ENCODE results near the gene DGKD.

DGKD gene

DNA sequence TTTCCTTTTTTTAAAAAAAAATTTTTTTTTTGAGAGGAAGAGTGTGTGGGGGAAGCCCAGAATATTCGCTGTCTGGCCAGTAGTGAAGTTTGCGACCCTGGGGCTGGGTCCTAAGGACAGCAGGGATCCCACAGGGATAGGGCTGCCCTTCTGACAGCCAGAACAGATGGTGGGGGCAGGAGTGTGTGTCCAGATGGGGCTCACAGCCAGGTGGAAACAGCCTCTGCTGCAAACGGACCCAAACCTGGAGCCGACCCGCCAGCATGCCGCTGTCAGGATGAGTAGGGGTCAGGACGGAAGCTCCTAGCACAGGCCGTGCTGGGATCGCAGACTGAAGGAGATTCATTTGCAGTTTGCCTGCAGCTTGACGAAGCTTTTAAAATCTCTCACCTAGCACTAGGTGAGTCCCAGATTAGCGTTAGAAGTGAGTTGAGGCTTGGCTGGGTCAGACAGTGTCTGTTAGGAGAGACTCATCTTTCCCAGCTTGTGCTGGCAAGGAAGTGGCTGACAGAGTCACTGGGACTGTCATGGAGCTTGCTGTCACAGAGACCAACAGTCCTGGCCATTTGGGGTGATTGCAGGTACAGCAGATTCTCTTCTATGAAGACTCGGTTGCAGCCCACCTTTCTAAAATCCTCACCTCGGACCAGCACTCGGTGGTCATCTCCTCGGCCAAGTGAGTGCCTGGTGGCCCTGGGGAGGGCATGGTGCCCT is 93.4 kb downstream of the DGKD start:
- no peaks in the 10 kb centered on the region for H3K27me3 Mint-ChIP-seq
- H3K27ac Mint-ChIP-seq: no peak overlapping the region
- H3K4me1 Mint-ChIP-seq (ENCODE audit: low read depth): peaks cover 9% of the 10 kb centered on the region
- no peak overlapping the region for H3K4me3 Mint-ChIP-seq
- H3K9me3 Mint-ChIP-seq: no peaks in the 10 kb centered on the region
- peaks cover 74% of the 10 kb centered on the region for H3K36me3 Mint-ChIP-seq (ENCODE audit: low read depth)

DNA sequence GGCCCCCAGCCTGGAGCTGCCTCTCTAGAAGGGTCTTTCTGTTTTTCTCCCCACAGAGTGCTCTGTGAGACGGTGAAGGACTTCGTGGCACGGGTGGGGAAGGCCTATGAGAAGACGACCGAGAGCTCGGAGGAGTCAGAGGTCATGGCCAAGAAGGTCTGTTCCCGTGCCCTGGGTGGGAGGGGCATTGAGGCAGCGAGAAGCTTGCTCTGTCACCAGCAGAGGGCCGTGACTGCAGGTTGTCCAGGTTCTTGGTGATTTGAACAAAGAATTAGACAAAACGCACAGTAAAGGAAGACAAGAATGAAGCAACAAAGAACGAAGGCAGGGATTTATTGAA is 93.9 kb downstream of the DGKD start:
- peaks cover 71% of the 10 kb centered on the region for H3K36me3 Mint-ChIP-seq (ENCODE audit: low read depth)
- no peak overlapping the region for H3K27ac Mint-ChIP-seq
- H3K4me1 Mint-ChIP-seq (ENCODE audit: low read depth): peaks cover 5% of the 10 kb centered on the region
- no peak overlapping the region for H3K4me3 Mint-ChIP-seq
- H3K27me3 Mint-ChIP-seq: no peaks in the 10 kb centered on the region
- H3K9me3 Mint-ChIP-seq: no peaks in the 10 kb centered on the region

DNA sequence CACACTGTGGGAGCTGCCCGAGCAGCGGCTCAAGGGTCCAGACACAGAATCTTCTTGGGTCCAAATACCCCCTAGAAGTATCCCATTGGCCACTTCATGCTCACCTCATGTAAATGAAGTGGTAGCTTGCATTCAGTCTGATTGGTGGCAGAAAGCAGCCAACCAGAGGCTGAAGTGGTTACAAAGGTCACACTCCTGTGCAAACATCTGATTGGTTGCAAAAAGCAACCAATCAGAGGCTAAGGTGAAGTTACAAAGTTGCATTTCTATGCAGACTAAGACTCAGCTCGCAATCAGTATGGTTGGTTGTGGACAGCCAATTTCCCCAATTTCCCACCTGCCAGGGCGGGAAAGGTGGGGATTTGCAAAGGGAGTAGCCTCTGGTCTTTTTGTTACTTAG is 94.3 kb downstream of the DGKD start:
- Mint-ChIP-seq H3K4me1 (ENCODE audit: low read depth) (peaks cover under 1% of the 10 kb centered on the region), H3K36me3 (ENCODE audit: low read depth) (peaks cover 70% of the 10 kb centered on the region), H3K9me3 (no peaks in the 10 kb centered on the region), H3K27ac (no peak overlapping the region), H3K27me3 (no peaks in the 10 kb centered on the region), H3K4me3 (no peak overlapping the region)

DNA sequence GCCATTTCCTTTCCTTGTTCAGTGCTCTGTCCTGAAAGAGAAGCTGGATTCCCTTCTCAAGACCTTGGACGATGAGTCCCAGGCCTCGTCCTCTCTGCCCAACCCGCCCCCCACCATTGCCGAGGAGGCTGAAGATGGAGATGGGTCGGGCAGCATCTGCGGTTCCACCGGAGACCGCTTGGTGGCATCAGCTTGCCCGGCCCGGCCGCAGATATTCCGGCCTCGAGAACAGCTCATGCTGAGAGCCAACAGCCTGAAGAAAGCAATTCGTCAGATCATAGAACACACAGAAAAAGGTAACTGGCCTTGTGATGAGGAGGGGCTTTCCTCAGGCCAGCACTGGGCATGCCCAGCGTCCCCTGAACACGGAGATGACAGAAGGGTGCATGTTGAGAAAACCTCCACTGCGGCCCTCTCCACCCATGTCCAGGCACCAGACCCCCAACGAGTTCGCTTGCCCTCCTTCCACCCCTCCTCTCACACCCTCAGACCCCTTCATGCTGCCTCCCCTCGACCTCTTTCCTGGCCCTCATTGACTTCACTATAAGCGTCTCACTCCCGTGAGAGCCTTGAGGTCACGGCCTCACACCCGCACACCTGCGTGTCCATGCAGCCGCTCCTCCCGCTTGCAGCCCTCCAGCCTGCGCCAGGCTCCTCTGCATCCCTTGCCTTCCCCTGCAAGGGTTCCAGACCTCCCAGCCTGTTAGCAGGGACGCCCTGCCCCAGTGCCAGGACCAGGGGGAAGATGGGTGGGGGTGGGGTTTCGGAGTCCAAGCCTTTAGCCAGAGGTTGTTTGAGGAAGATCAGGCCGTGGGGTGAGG is 95.0 kb downstream of the DGKD start:
- Mint-ChIP-seq H3K27ac (no peak overlapping the region), H3K27me3 (no peaks in the 10 kb centered on the region), H3K4me1 (ENCODE audit: low read depth) (no peaks in the 10 kb centered on the region), H3K36me3 (ENCODE audit: low read depth) (peaks cover 70% of the 10 kb centered on the region), H3K9me3 (no peaks in the 10 kb centered on the region), H3K4me3 (no peak overlapping the region)

DNA sequence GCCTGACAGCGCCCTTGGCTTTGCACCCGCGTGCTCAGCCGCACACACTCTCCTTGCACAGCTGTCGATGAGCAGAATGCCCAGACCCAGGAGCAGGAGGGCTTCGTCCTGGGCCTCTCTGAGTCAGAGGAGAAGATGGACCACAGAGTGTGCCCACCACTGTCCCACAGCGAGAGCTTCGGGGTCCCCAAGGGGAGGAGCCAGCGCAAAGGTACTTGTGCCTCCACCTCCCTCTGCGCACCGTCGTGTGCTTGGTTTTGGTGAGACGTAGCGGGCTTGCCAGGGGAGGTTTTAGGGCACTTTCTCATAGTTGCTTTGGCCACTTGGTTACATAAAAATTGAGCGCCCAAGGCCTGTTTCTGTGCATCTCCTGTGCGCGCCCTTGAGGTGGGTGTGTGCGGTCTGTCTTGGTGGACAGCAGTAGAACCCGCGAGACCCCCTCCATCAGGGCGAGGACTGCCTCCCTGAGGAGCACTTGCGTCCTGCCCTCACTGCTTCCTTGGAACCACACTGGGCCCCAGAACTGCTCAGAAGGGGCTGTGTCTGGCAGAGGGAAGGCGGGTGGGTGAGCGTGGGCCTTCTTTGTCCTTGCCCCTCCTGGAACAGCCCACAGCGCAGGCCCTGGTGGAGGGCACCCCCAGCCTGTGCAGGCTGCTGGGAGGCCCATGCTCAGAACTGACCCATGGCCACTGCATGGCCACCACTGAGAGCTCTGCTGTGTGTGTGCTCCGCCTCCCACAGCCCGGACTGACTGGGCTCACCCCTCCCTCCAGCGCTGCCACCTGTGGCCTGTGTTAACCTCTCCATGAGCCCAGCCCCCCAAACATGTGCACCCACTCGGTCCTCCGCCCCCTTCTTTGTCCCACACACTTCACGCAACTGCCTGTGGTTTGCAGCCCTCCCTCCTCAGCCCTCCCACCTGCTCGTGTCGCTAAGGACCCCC is 95.9 kb downstream of the DGKD start:
- H3K4me3 Mint-ChIP-seq: no peak overlapping the region
- no peaks in the 10 kb centered on the region for H3K9me3 Mint-ChIP-seq
- H3K36me3 Mint-ChIP-seq (ENCODE audit: low read depth): peaks cover 69% of the 10 kb centered on the region
- H3K4me1 Mint-ChIP-seq (ENCODE audit: low read depth): no peaks in the 10 kb centered on the region
- H3K27ac Mint-ChIP-seq: no peak overlapping the region
- no peaks in the 10 kb centered on the region for H3K27me3 Mint-ChIP-seq

DNA sequence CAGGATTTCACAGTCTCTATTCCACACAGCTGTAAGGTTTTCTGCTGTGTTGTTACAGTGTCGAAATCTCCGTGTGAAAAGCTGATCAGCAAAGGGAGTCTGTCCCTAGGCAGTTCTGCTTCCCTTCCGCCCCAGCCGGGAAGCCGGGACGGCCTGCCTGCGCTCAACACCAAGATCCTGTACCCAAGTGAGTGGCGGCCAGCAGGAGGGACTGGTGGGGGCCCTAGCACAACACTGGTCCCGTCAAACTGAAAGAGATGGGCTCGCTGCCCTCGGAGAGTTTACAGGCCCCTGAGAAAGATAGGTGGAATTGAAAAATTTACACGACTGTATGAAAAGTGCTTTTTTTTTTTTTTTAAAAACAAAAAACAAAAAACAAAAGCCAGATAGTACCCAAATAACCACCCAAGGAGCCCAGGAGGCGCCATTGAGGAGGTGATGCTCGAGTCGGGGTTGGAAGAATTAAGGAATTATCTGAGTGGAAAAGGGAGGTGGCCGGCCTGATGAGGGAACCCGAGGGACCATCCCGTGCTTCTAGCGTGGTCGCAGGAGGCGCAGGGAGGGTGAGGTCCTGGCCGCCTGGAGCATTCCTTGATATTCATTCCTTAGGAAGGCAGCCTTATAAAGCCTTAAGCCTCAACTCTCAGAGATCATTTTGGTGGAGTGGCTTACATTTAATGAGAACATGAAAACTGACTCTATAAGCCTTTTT is 96.7 kb downstream of the DGKD start:
- H3K27me3 Mint-ChIP-seq: no peaks in the 10 kb centered on the region
- no peak overlapping the region for H3K4me3 Mint-ChIP-seq
- H3K4me1 Mint-ChIP-seq (ENCODE audit: low read depth): no peaks in the 10 kb centered on the region
- H3K36me3 Mint-ChIP-seq (ENCODE audit: low read depth): peaks cover 69% of the 10 kb centered on the region
- H3K27ac Mint-ChIP-seq: no peak overlapping the region
- H3K9me3 Mint-ChIP-seq: no peaks in the 10 kb centered on the region

DNA sequence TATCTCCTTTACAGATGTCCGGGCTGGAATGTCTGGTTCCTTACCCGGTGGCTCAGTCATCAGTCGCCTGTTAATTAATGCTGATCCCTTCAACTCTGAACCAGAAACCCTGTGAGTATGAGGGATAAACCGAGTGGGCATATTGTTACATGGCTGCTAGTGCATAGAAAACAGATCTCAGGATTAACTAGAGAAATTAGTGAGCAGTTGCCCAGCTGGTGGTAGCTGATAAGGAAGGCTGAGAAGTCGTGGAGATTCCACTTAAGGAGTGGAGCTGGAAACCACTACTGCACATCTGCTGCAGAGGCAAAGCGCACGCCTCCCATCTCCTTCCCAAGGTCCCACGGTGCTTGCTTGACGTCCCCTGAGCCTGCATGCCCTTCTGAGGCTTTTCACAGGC is 97.7 kb downstream of the DGKD start:
- Mint-ChIP-seq H3K36me3 (ENCODE audit: low read depth) (peaks cover 66% of the 10 kb centered on the region), H3K9me3 (no peaks in the 10 kb centered on the region), H3K27me3 (no peaks in the 10 kb centered on the region), H3K27ac (no peak overlapping the region), H3K4me1 (ENCODE audit: low read depth) (no peaks in the 10 kb centered on the region), H3K4me3 (no peak overlapping the region)

DNA sequence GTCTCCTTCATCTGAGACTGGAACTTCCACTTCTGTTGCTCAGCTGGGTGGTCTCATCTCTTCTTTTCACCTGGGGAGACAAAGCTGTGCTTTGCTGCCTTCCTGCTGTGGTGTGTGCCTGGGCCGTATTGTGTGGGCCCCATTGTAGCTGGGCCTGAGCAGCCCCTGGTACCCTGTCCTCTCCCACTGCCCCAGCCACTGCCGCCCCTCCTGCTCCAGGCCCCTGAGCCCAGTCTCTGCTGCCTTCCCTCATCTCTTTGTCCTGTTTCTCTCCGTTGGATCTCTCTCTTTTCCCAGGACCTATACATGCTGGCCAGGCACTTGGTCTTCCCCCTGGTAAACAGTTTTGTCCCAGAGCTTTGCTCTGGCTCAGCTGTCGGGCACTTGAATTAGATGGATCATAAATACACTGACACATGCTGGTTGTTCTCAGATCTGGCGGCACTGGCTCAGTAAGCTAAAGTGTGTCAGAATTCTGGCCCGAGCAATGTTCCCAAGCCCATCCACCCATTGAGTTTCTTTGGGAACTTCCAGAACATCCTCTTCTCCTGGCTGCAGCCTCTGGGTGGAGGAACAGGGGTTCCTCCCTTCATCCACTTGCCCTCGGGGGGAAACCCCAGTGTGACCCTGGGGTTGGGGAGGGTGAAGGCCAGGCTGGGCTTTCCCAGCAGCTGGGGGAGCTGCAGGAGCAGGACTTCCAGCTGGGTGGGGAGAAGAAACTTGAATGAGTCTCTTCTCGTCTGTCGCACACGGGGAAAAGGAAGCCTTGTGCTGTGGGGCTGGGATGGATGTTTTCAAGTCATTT is 99.0 kb downstream of the DGKD start:
- H3K36me3 Mint-ChIP-seq (ENCODE audit: low read depth): peaks cover 66% of the 10 kb centered on the region
- H3K4me1 Mint-ChIP-seq (ENCODE audit: low read depth): no peaks in the 10 kb centered on the region
- no peak overlapping the region for H3K27ac Mint-ChIP-seq
- no peaks in the 10 kb centered on the region for H3K9me3 Mint-ChIP-seq
- no peak overlapping the region for H3K4me3 Mint-ChIP-seq
- no peaks in the 10 kb centered on the region for H3K27me3 Mint-ChIP-seq

DNA sequence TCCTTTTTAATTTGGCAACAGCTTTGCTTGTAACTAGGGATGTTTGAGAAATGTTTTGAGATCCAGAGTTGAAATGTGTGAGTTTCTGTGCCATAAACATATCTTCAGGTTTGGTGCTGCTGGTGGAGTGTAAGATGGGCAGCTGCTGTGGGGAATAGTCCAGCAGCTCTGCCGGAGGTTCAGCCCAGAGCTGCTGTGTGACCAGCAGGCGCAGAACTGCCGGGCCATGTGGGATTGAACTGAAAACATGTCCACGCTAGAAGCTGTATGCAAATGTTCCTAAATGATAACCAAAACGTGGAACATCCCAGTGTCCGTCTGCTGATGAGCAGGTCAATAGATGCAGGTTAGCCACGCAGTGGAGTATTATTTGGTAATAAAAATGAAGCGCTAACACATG is 99.6 kb downstream of the DGKD start:
- Mint-ChIP-seq H3K27me3 (no peaks in the 10 kb centered on the region), H3K4me1 (ENCODE audit: low read depth) (no peaks in the 10 kb centered on the region), H3K4me3 (no peak overlapping the region), H3K9me3 (no peaks in the 10 kb centered on the region), H3K36me3 (ENCODE audit: low read depth) (peaks cover 60% of the 10 kb centered on the region), H3K27ac (no peak overlapping the region)

DNA sequence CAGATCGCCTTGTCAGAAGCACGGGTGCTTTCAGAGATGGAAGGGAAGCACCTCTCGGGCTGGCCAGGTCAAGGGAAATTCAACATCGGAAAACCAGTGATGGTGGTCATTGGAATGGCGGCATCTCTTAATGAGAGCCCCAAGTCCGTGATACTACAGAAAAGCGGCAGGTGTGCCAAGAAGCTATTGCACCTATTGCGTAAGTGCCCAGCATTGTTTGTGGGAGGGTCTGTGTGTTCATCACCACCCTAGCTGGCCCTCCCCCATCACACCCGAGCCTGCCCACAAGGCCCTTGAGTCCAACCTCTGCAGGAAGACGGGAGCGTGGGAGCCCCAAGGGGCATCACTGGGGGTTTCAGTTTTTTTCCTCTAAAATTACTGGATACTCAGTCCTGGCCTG is 100.7 kb downstream of the DGKD start:
- H3K4me3 Mint-ChIP-seq: no peak overlapping the region
- H3K36me3 Mint-ChIP-seq (ENCODE audit: low read depth): peaks cover 64% of the 10 kb centered on the region
- no peaks in the 10 kb centered on the region for H3K27me3 Mint-ChIP-seq
- H3K27ac Mint-ChIP-seq: no peak overlapping the region
- no peaks in the 10 kb centered on the region for H3K9me3 Mint-ChIP-seq
- H3K4me1 Mint-ChIP-seq (ENCODE audit: low read depth): no peaks in the 10 kb centered on the region

DNA sequence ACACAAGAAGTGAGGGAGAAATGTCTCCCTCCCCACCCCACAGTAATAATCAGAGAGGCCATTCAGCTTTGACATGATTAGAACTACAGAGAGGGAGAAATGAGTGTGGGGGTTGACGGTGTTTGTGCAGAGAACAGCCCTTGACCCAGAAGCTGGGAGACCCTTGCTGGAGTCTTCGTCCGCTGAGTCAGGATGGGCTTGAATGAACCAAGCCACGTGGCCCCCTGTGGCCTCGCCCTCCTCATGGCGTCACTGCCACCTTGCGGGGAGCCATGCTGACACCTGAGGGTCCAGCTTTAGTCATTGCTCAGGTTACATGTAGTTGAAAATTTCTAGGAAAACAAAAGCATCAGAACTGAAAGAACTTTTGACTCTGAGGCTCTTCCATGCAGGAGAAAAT is 101.2 kb downstream of the DGKD start:
- H3K36me3 Mint-ChIP-seq (ENCODE audit: low read depth): peaks cover 66% of the 10 kb centered on the region
- H3K9me3 Mint-ChIP-seq: no peaks in the 10 kb centered on the region
- H3K27ac Mint-ChIP-seq: no peak overlapping the region
- H3K4me3 Mint-ChIP-seq: no peak overlapping the region
- no peaks in the 10 kb centered on the region for H3K4me1 Mint-ChIP-seq (ENCODE audit: low read depth)
- H3K27me3 Mint-ChIP-seq: no peaks in the 10 kb centered on the region

DNA sequence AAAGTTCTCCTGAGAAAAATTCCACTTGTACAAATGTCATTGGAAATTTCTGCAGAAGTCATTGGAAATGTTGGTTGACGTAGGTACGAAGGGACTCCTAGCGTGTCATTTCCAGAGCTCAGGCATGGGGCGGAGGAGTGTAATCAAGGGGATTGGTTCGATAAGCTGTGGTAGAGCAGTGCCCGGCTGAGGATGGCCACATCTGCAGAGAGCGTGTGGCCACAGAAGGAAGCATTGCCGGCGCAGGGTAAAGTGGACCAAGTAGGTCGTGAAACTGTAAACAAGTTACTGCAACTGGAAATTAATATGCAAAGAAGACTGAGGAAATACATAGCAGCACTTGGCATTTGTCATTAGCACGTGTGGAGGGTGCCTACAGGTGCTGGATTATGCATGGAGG is 101.8 kb downstream of the DGKD start:
- H3K4me1 Mint-ChIP-seq (ENCODE audit: low read depth): no peaks in the 10 kb centered on the region
- no peaks in the 10 kb centered on the region for H3K27me3 Mint-ChIP-seq
- H3K9me3 Mint-ChIP-seq: no peaks in the 10 kb centered on the region
- no peak overlapping the region for H3K4me3 Mint-ChIP-seq
- peak overlapping the region; percentile 60 for H3K27ac Mint-ChIP-seq
- H3K36me3 Mint-ChIP-seq (ENCODE audit: low read depth): peaks cover 63% of the 10 kb centered on the region

DNA sequence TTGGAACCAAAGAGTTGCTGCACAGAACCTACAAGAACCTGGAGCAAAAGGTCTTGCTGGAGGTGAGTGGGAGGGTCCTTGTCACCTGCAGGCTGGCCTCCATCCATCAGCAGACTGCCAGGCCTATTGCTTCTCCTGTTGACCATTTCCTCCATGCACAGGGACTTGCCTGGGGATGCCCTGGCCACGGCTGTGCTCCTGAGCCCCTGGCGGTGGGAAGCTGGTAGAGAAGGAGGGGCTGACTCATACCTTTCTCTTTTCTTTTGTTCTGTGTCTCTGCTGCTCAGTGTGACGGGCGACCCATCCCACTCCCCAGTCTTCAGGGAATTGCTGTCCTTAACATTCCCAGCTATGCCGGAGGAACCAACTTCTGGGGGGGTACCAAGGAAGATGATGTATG is 102.6 kb downstream of the DGKD start:
- Mint-ChIP-seq H3K9me3 (no peaks in the 10 kb centered on the region), H3K27me3 (no peaks in the 10 kb centered on the region), H3K27ac (peak overlapping the region; percentile 34), H3K4me1 (ENCODE audit: low read depth) (no peaks in the 10 kb centered on the region), H3K36me3 (ENCODE audit: low read depth) (peaks cover 70% of the 10 kb centered on the region), H3K4me3 (no peak overlapping the region)

DNA sequence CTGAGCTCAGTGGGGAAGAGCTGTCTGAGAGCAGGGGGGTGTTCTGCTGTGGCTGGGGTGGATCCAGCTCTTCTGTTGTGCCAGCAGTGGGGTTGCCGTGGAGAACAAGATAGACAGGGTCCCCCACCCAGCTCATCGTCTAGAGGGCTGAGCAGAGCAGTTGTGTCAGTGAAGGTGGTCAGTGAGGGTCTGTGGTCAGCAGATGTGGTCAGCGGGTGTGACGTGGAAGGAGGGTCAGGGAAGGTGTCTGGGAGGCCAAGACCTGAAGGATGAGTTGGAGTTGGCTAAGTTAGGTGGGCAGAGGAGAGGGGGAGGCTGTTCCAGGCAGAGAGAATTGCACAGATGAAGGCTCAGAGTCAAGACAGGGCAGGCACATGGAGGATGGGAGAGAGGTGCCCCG is 103.1 kb downstream of the DGKD start:
- Mint-ChIP-seq H3K36me3 (ENCODE audit: low read depth) (peaks cover 72% of the 10 kb centered on the region), H3K9me3 (no peaks in the 10 kb centered on the region), H3K27ac (peak overlapping the region; percentile 34), H3K4me1 (ENCODE audit: low read depth) (no peaks in the 10 kb centered on the region), H3K27me3 (no peaks in the 10 kb centered on the region), H3K4me3 (no peak overlapping the region)

All from stimulated activated naive CD8-positive, alpha-beta T cell treated with anti-CD3 and anti-CD28 coated beads, Interleukin-15, Interleukin-2, amounts not matched to agents 100 ng/mL and 50 ng/mL, for 24 hours (primary cell).